GM23338 (cell line): ENCODE data around the gene IFITM5. TPM values are rescaled to one million over a fixed set of nuclear protein-coding genes. Genes with fewer than 3 reads are reported as not detected.

ENCODE experiments used
- ATAC-seq: fragments of 200-7000 bp; cut with Tn5 transposase; 3 replicates; pipeline ENCODE4 v1.9.1; 2020
- DNase-seq: peaks from one replicate; pipeline ENCODE4 v3.0.0-alpha.2; 2015; ENCODE audit warnings: low spot score
- H2AFZ ChIP-seq: fragments of 200-600 bp; sonication (generic); 2 replicates; pipeline ENCODE4 v1.8.0; 2016; ENCODE audit warnings: antibody characterized with exemption, mild to moderate bottlenecking, moderate library complexity
- H3F3A ChIP-seq: fragments of 200-600 bp; sonication (generic); replicated peaks from 2 replicates; pipeline ENCODE4 v1.8.0; 2017; ENCODE audit warnings: antibody characterized with exemption, mixed run types, low read depth
- H3K27ac ChIP-seq: fragments of 200-600 bp; sonication (generic); 2 replicates; pipeline ENCODE4 v1.6.1; 2016; ENCODE audit warnings: low read depth
- H3K27me3 ChIP-seq: fragments of 200-600 bp; sonication (generic); 2 replicates; pipeline ENCODE4 v1.8.0; 2016; ENCODE audit warnings: mild to moderate bottlenecking, mixed run types, moderate library complexity; ENCODE audit not compliant: insufficient read depth
- H3K36me3 ChIP-seq: fragments of 200-600 bp; sonication (generic); 2 replicates; pipeline ENCODE4 v1.8.0; 2016; ENCODE audit warnings: mild to moderate bottlenecking; ENCODE audit not compliant: insufficient read depth
- H3K4me1 ChIP-seq: fragments of 200-600 bp; sonication (generic); 2 replicates; pipeline ENCODE4 v1.8.0; 2016; ENCODE audit warnings: mild to moderate bottlenecking, moderate library complexity; ENCODE audit not compliant: insufficient read depth
- H3K4me2 ChIP-seq: fragments of 200-600 bp; sonication (generic); 2 replicates; pipeline ENCODE4 v1.7.1; 2017; ENCODE audit warnings: mixed run types
- H3K4me3 ChIP-seq: fragments of 200-600 bp; sonication (generic); 2 replicates; pipeline ENCODE4 v1.6.1; 2016; ENCODE audit warnings: mixed run types
- H3K79me2 ChIP-seq: fragments of 200-600 bp; sonication (generic); replicated peaks from 2 replicates; pipeline ENCODE4 v1.8.0; 2017; ENCODE audit warnings: mild to moderate bottlenecking; ENCODE audit not compliant: insufficient read depth
- H3K9me2 ChIP-seq: fragments of 200-600 bp; sonication (generic); 2 replicates; pipeline ENCODE4 v1.8.0; 2017; ENCODE audit not compliant: insufficient read depth
- H4K20me1 ChIP-seq: fragments of 200-600 bp; sonication (generic); replicated peaks from 2 replicates; pipeline ENCODE4 v1.8.0; 2017; ENCODE audit warnings: mild to moderate bottlenecking; ENCODE audit not compliant: insufficient read depth
- H3K27ac Mint-ChIP-seq: 2 replicates; pipeline ENCODE4 v1.8.0; 2020; ENCODE audit warnings: inconsistent platforms, mild to moderate bottlenecking, moderate library complexity, mixed read lengths
- H3K27me3 Mint-ChIP-seq: 3 replicates; pipeline ENCODE4 v1.8.0; 2022; ENCODE audit warnings: low read depth, mild to moderate bottlenecking, moderate library complexity, mixed read lengths, inconsistent platforms; ENCODE audit not compliant: insufficient read depth, poor library complexity
- H3K36me3 Mint-ChIP-seq: 3 replicates; pipeline ENCODE4 v1.8.0; 2021; ENCODE audit warnings: low read depth, mild to moderate bottlenecking, inconsistent platforms, moderate library complexity, mixed read lengths
- H3K4me1 Mint-ChIP-seq: 3 replicates; pipeline ENCODE4 v1.8.0; 2020; ENCODE audit warnings: mild to moderate bottlenecking, inconsistent platforms, mixed read lengths
- H3K4me3 Mint-ChIP-seq: 3 replicates; pipeline ENCODE4 v1.8.0; 2021; ENCODE audit warnings: moderate library complexity, mild to moderate bottlenecking, inconsistent platforms, mixed read lengths
- H3K9me3 Mint-ChIP-seq: 3 replicates; pipeline ENCODE4 v1.8.0; 2020; ENCODE audit warnings: moderate library complexity, mild to moderate bottlenecking, inconsistent platforms, mixed read lengths
- CREB1 ChIP-seq: fragments of 250-450 bp; sonication (Bioruptor Pico); IDR thresholded peaks from 2 replicates; pipeline ENCODE4 v1.5.0; 2020; ENCODE audit warnings: low read depth, mild to moderate bottlenecking, moderate library complexity
- ETS1 ChIP-seq: IDR thresholded peaks from 2 replicates; pipeline ENCODE4 v1.6.1; 2016; ENCODE audit warnings: antibody characterized with exemption
- EZH2 ChIP-seq: fragments of 200-600 bp; sonication (generic); IDR thresholded peaks from one replicate; pipeline ENCODE4 v1.8.0; 2017; ENCODE audit warnings: antibody characterized with exemption, mild to moderate bottlenecking, low read depth; ENCODE audit not compliant: unreplicated experiment
- EZH2phosphoT487 ChIP-seq: fragments of 200-600 bp; sonication (generic); IDR thresholded peaks from one replicate; pipeline ENCODE4 v1.8.1; 2018; ENCODE audit warnings: antibody characterized with exemption; ENCODE audit not compliant: unreplicated experiment
- NANOG ChIP-seq: IDR thresholded peaks from 2 replicates; pipeline ENCODE4 v1.6.1; 2016; ENCODE audit warnings: antibody characterized with exemption, borderline replicate concordance
- REST ChIP-seq: IDR thresholded peaks from one replicate; pipeline ENCODE4 v1.6.1; 2018; ENCODE audit warnings: antibody characterized with exemption; ENCODE audit not compliant: unreplicated experiment
- STAT1 ChIP-seq: IDR thresholded peaks from one replicate; pipeline ENCODE4 v1.6.1; 2016; ENCODE audit warnings: antibody characterized with exemption; ENCODE audit not compliant: unreplicated experiment
- ZNF114 ChIP-seq: fragments of 250-450 bp; sonication (Bioruptor Pico); IDR thresholded peaks from 2 replicates; pipeline ENCODE4 v1.5.0; 2020; ENCODE audit warnings: mild to moderate bottlenecking, moderate library complexity
- ZNF331 ChIP-seq: fragments of 250-450 bp; sonication (Bioruptor Pico); IDR thresholded peaks from 2 replicates; pipeline ENCODE4 v1.5.0; 2020; ENCODE audit warnings: low read depth, mild to moderate bottlenecking, moderate library complexity
- polyA plus RNA-seq: library from polyadenylated mRNA; unstranded; fragments of >200 nt; fragmentation: Nextera tagmentation; extraction: Ambion mirVana; gene quantifications from 2 replicates; pipeline ENCODE4 v1.2.1, GENCODE V29; 2016
- total RNA-seq: library from RNA; depleted of rRNA; stranded (reverse); fragments of >200 nt; shearing (Covaris generic); gene quantifications from 2 replicates; pipeline ENCODE4 v1.2.3, GENCODE V29; 2014

IFITM5 gene
- total and polyA plus RNA-seq, 2 experiments from 2014 or later: not detected

- TF ChIP-seq EZH2phosphoT487: no peak
- TF ChIP-seq CREB1 (CRISPR knock-in tag): no peak
- TF ChIP-seq EZH2: no peak
- no peak for TF ChIP-seq ZNF331 (CRISPR knock-in tag)
- no peak for TF ChIP-seq ETS1
- TF ChIP-seq REST: no peak
These were observed 27.7 kb upstream of the IFITM5 start (continued) for GRCh38 chr11:326842-327580.

- 0 out of 2 replicates have a peak, but pooled peaks cover 15% of the 10 kb centered on the region for H3F3A ChIP-seq
- peaks cover 11% of the 10 kb centered on the region; the same call in 2 of the 3 replicates for H3K36me3 Mint-ChIP-seq
- peaks cover 33% of the 10 kb centered on the region for H3K4me1 Mint-ChIP-seq
- no peak overlapping the region for H3K27ac ChIP-seq
- H3K36me3 ChIP-seq: no peaks in the 10 kb centered on the region
- ATAC-seq (peak; percentile 13), DNase-seq (no peak)
- H2AFZ ChIP-seq: 0 out of 2 replicates have a peak overlapping the region, but pooled peaks have one; percentile 28
- no peaks in the 10 kb centered on the region for H3K79me2 ChIP-seq
- H3K27me3 ChIP-seq: no peaks in the 10 kb centered on the region
- H3K4me2 ChIP-seq: no peak overlapping the region
- peaks cover 6% of the 10 kb centered on the region for H3K4me1 ChIP-seq
- no peaks in the 10 kb centered on the region for H4K20me1 ChIP-seq
- no peak overlapping the region for H3K27ac Mint-ChIP-seq
- H3K4me3 ChIP-seq: no peak overlapping the region
- peaks cover 17% of the 10 kb centered on the region for H3K27me3 Mint-ChIP-seq
- H3K4me3 Mint-ChIP-seq: no peak overlapping the region
- TF ChIP-seq STAT1 (no peak), NANOG (no peak), ZNF331 (CRISPR knock-in tag) (no peak), ZNF114 (no peak), CREB1 (CRISPR knock-in tag) (no peak)
- H3K9me3 Mint-ChIP-seq: peaks cover 6% of the 10 kb centered on the region; the same call in 2 of the 3 replicates
- no peaks in the 10 kb centered on the region for H3K9me2 ChIP-seq
These were observed 27.2 kb upstream of the IFITM5 start for GRCh38 chr11:326592-326841.
